ENCODE measurements around the gene DIDO1. TPM values are rescaled to one million over a fixed set of nuclear protein-coding genes. Genes with fewer than 3 reads are reported as not detected.

DIDO1 gene
- total RNA-seq, 2 donors from 2014 or later: 53.5 to 68.3 TPM

DNA sequence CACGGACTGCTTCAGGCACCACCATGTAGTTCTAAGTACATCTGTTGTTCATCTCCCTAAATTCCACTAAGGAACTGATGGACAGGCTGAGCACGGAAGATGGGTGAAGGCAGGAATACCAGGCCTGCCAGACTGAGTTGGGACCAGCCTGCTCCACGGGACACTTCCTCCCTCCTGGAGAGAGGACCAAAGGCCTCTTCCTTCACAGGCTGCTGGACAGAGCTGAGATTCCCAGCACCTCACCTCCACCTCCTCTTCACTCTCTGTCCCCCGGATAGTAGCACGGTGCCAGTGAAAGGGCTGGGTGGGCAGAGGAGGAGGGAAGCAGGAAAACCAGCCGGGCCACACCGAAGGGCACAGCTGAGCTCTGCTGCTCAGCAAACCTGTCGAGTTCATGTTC, 41.7 kb downstream of the DIDO1 start:
- Mint-ChIP-seq H3K9me3 (no peaks in the 10 kb centered on the region), H3K36me3 (ENCODE audit: low read depth) (peaks cover 45% of the 10 kb centered on the region), H3K27me3 (ENCODE audit: insufficient read depth) (no peaks in the 10 kb centered on the region), H3K4me1 (no peaks in the 10 kb centered on the region), H3K27ac (peak overlapping the region; percentile 70), H3K4me3 (no peak overlapping the region)
- no peak overlapping the region for H3K27ac ChIP-seq (ENCODE audit: low read depth, low read length)
- no peak overlapping the region for H3K4me3 ChIP-seq (ENCODE audit: low read length)
- no peak overlapping the region for H3K9ac ChIP-seq (ENCODE audit: extremely low read depth, low read length, poor library complexity, severe bottlenecking)
- H3K27me3 ChIP-seq (ENCODE audit: control insufficient read depth, insufficient read depth, low read length, poor library complexity, severe bottlenecking): no peaks in the 10 kb centered on the region
- no peaks in the 10 kb centered on the region for H3K9me3 ChIP-seq (ENCODE audit: control insufficient read depth, low read length)
- DNase-seq: no peak
- H3K4me1 ChIP-seq (ENCODE audit: control insufficient read depth, insufficient read depth, low read length): no peaks in the 10 kb centered on the region
- TF ChIP-seq, protein P1, sequence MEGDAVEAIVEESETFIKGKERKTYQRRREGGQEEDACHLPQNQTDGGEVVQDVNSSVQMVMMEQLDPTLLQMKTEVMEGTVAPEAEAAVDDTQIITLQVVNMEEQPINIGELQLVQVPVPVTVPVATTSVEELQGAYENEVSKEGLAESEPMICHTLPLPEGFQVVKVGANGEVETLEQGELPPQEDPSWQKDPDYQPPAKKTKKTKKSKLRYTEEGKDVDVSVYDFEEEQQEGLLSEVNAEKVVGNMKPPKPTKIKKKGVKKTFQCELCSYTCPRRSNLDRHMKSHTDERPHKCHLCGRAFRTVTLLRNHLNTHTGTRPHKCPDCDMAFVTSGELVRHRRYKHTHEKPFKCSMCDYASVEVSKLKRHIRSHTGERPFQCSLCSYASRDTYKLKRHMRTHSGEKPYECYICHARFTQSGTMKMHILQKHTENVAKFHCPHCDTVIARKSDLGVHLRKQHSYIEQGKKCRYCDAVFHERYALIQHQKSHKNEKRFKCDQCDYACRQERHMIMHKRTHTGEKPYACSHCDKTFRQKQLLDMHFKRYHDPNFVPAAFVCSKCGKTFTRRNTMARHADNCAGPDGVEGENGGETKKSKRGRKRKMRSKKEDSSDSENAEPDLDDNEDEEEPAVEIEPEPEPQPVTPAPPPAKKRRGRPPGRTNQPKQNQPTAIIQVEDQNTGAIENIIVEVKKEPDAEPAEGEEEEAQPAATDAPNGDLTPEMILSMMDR (conservative IDR thresholded peaks at IDR 0.05): no peak
- peaks cover 44% of the 10 kb centered on the region for H3K36me3 ChIP-seq (ENCODE audit: control insufficient read depth, insufficient read depth, low read length)
- 84 to 89% methylated on average over 6 to 8 of the region's 8 CpGs for WGBS, 2 experiments (ENCODE audit: insufficient coverage in 1 of 2, insufficient read length in 1 of 2)

GRCh38 chr20:62882426-62882825, 43.9 kb downstream of the DIDO1 start:
- peaks cover 24% of the 10 kb centered on the region for H3K36me3 Mint-ChIP-seq (ENCODE audit: low read depth)
- H3K9me3 ChIP-seq (ENCODE audit: control insufficient read depth, low read length): no peaks in the 10 kb centered on the region
- no peaks in the 10 kb centered on the region for H3K9me3 Mint-ChIP-seq
- H3K27ac ChIP-seq (ENCODE audit: low read depth, low read length): no peak overlapping the region
- H3K4me3 ChIP-seq (ENCODE audit: low read length): no peak overlapping the region
- H3K36me3 ChIP-seq (ENCODE audit: control insufficient read depth, insufficient read depth, low read length): peaks cover 32% of the 10 kb centered on the region
- no peak overlapping the region for H3K9ac ChIP-seq (ENCODE audit: extremely low read depth, low read length, poor library complexity, severe bottlenecking)
- 95 to 96% methylated on average over 9 to 14 of the region's 15 CpGs for WGBS, 2 experiments (ENCODE audit: insufficient coverage in 1 of 2, insufficient read length in 1 of 2)
- no peak overlapping the region for H3K4me3 Mint-ChIP-seq
- no peaks in the 10 kb centered on the region for H3K4me1 ChIP-seq (ENCODE audit: control insufficient read depth, insufficient read depth, low read length)
- H3K27me3 ChIP-seq (ENCODE audit: control insufficient read depth, insufficient read depth, low read length, poor library complexity, severe bottlenecking): no peaks in the 10 kb centered on the region
- peaks cover 5% of the 10 kb centered on the region for H3K4me1 Mint-ChIP-seq
- no peaks in the 10 kb centered on the region for H3K27me3 Mint-ChIP-seq (ENCODE audit: insufficient read depth)
- TF ChIP-seq, protein P1 (conservative IDR thresholded peaks at IDR 0.05): no peak
- no peak for DNase-seq
- no peak overlapping the region for H3K27ac Mint-ChIP-seq

GRCh38 chr20:62881662-62882395, 44.5 kb downstream of the DIDO1 start:
- Histone ChIP-seq H3K9ac (ENCODE audit: extremely low read depth, low read length, poor library complexity, severe bottlenecking) (no peak overlapping the region), H3K36me3 (ENCODE audit: control insufficient read depth, insufficient read depth, low read length) (peaks cover 26% of the 10 kb centered on the region), H3K4me1 (ENCODE audit: control insufficient read depth, insufficient read depth, low read length) (no peaks in the 10 kb centered on the region), H3K9me3 (ENCODE audit: control insufficient read depth, low read length) (no peaks in the 10 kb centered on the region), H3K4me3 (ENCODE audit: low read length) (no peak overlapping the region), H3K27ac (ENCODE audit: low read depth, low read length) (no peak overlapping the region), H3K27me3 (ENCODE audit: control insufficient read depth, insufficient read depth, low read length, poor library complexity, severe bottlenecking) (no peaks in the 10 kb centered on the region)
- TF ChIP-seq, protein P1 (conservative IDR thresholded peaks at IDR 0.05): no peak
- Mint-ChIP-seq H3K36me3 (ENCODE audit: low read depth) (peaks cover 18% of the 10 kb centered on the region), H3K27me3 (ENCODE audit: insufficient read depth) (no peaks in the 10 kb centered on the region), H3K4me1 (peaks cover 5% of the 10 kb centered on the region), H3K4me3 (no peak overlapping the region), H3K27ac (peak overlapping the region; percentile 65), H3K9me3 (no peaks in the 10 kb centered on the region)
- DNase-seq: no peak
- 95 to 97% methylated on average over 39 to 46 of the region's 46 CpGs for WGBS, 2 experiments (ENCODE audit: insufficient coverage in 1 of 2, insufficient read length in 1 of 2)
